ENCODE measurements around the gene CD209.
A peak's percentile ranks its signal among the peaks of the same experiment; 100 is the strongest.
"Not testable (repeated sequence)": the region's sequence is repeated elsewhere in the genome, so short reads cannot be mapped to it uniquely, and the experiment has no call there.

Gene CD209

DNA sequence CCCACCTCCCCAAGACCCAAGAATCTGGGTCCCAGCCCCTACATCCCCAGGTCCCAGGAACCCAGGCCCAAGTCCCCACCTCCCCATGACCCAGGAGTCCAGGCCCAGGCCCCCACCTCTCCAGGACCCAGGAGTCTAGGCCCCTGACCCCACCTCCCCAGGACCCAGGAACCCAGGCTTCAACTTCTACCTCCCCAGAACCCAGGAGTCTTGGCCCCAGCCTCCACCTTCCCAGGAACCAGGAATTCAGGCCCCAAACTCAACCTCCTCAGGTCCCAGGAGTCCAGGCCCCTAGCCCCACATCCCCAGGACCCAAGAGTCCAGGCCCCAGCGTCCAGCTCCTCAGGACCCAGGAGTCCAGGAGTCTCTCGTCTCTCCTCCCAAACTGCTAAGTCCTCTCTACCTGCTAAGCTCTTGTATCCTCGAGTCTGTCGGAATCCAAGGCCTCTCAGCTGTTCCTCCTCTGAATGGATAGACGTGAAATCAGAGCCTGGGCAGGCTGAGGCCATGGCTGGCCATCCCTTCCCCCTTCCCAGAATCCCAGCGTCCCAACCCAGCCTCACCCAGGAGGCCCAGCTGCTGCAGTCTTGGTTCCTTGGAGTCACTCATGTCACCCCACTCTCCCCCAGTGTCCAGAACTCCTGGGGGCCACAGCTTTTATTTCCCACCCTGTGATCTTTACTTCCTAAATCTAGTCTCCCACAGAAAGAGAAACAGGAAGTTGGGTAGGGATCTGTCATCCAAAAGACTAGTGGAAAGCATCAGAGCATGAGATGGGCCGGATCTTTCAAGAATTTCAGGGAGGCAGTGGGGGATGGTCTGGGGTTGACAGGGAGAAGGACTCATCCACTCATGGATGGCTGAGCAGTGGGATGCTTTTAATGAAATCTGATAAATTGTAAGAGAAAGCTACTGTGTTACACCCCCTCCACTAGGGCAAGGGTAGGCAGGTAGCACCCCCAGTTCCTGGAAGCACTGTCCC, at the start of gene CD209:
CD209 (minus strand) TSS at position 632 of the 982 bp plus-strand sequence; CDS start at position 609, 23 bp downstream.
- no peak for DNase-seq (ENCODE audit: low read depth)

GRCh38 chr19:7795555-7796161, 48.3 kb upstream of the CD209 start:
- DNase-seq (ENCODE audit: low read depth): no peak

GRCh38 chr19:7793493-7793892, 46.2 kb upstream of the CD209 start:
- no peak for DNase-seq (ENCODE audit: low read depth)

DNA sequence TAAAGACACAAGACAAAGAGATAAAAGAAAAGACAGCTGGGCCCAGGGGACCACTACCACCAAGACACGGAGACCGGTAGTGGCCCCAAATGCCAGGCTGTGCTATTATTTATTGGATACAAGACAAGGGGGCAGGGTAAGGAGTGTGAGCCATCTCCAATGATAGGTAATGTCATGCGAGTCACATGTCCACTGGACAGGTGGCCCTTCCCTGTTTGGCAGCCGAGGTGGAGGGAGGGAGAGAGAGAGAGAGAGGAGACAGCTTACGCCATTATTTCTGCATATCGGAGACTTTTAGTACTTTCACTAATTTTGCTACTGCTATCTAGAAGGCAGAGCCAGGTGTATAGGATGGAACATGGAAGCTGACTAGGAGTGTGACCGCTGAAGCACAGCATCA, 45.4 kb upstream of the CD209 start:
- not testable (repeated sequence) for DNase-seq (ENCODE audit: low read depth)

- DNase-seq (ENCODE audit: low read depth): no peak
Observed at GRCh38 chr19:7792281-7792680, 44.9 kb upstream of the CD209 start.

DNA sequence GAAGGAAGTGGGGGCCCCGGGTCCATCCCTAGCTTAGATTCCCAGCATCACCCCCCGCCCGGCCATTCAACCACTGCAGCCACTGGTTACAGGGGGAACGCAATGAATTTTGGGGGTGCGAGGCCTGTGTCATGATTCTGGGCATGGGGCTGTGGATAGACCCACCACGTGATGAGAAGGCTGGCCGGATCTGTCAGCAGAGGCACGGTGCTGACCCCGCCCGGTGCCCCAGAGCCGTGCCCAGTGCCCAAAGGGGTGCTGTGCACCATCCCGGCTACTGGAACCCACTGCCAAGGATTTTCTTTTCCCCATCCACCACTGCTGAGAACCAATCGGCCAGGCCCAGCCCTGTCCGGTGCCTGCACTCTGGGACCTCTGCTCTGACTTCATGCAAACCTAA, 43.1 kb upstream of the CD209 start:
- no peak for DNase-seq (ENCODE audit: low read depth)

- no peak for DNase-seq (ENCODE audit: low read depth)
Observed at GRCh38 chr19:7789447-7789846, 42.1 kb upstream of the CD209 start.

GRCh38 chr19:7788933-7789323, 41.6 kb upstream of the CD209 start:
- no peak for DNase-seq (ENCODE audit: low read depth)

DNA sequence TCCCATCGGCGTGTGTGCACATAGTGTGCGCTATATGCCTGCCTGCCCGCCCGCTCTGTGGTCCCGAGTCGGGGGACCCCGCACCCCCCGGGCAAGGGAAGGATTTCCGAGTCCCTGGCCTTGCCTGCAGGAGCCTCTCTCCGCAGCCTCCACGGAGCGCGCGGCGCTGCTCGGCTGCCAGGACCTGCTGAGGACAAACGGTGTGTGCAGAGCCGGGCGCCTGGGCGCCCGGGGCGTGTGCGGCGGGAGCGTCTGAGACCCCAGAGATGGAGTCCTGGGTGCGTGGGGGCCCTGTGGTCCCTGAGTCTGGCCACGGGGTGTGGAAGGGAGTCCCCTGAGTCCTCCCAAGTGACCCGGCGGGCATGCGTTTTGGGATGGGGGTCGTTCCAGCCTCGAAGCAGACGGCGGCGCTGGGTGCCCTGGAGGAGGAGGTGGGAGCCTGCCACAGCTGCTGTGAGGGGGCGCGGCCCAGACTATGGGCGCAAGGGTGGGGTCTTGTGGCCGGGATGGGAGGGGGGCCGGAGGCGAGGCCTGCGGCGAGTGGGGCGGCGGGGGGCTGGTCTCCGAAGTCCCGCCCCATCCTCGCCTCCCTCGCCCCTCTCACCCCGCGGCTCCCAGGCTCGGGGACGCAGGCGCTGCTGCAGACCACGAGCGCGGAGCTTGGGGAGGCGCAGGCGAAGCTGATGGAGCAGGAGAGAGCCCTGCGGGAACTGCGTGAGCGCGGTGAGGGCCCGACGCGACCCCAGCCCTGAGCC, 41.0 kb upstream of the CD209 start:
- no peak for DNase-seq (ENCODE audit: low read depth)

DNA sequence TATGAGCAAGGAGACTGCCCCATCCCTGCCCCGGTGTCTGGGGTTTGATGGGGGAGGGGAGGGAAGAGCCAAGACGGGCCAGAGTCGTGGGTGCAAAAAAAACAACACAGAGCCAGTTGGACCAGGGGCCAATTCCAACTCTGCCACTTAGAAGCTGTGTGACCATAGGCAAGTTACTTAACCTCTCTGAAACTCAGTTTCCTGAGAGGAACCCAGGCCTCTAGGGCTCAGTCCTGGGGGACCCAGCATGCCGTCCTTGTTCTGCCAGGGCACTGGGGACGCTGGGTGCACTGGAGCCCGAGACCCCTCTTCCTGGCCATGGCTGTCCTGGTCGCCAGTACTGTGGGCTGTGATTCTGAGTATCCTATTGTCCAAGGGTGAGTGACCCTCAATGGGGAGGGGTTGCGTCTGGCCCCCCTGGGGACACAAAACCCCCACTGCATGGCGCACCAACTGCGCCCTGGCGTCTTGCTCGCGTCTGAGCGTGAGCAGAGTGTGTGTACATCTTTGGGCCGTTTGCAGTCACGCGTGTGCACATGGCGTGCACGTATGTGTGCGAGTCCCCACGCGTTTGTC, 40.4 kb upstream of the CD209 start:
- no peak for DNase-seq (ENCODE audit: low read depth)

DNA sequence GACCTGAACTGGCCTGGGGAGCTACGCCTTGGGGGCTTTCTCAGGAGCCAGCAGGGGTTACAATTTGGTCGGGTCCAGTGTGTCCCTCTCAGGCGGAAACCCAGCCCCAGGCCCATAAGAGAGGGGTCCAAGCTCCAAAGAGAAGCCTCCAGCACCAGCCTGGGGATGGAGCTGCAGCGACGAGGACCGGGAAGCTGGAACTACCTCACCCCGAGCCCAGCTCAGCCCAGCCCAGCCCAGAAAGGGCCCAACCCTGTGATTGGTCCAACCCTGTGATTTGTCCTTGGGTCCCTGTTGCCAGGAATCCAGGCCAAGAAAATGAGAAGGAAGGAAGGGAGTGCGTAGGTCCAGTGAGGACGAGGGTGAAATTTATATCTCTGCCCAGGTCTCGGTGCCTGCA, 39.8 kb upstream of the CD209 start:
- no peak for DNase-seq (ENCODE audit: low read depth)

DNA sequence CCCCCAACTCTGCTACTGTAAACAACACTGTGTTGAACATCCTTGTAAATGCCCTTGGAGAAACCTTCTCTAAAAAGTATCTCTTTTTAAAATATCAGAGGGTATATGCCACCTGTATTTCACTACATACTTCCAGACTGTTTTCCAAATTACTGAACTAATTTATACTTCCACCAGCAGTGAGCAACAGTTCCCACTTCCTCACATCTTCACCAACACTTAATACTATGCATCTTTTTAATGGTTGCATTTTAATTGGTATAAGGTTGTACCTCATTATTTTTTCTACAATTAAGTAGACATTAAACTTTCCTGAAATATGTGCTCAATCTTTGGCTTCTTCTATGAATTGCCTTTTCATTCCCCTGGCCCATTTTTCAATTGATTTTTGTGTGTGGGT, 37.5 kb upstream of the CD209 start:
- no peak for DNase-seq (ENCODE audit: low read depth)

DNA sequence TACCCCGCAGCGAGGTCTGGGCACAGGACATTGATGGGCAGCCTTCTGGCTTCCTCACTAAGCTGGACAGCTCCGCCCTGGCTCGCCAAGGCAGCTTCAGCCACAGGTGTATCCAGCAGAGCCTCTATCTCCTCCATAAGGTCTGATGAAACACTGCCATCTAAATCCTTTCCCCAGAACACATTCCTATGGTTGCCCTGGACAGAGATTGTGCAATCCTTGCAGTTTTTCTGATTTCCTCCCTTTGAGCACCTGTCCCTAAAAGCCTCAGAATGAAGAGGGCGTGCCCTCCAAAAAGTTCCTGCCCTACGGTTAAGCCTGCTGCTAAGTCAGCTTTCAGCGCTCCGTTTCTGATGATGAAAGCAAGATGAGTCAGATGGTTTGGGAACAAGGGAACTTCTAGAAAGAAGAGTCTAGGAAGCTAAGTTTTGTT, 36.7 kb upstream of the CD209 start:
- peak; percentile 76 for DNase-seq (ENCODE audit: low read depth)

GRCh38 chr19:7781157-7781556, 33.8 kb upstream of the CD209 start:
- no peak for DNase-seq (ENCODE audit: low read depth)

DNA sequence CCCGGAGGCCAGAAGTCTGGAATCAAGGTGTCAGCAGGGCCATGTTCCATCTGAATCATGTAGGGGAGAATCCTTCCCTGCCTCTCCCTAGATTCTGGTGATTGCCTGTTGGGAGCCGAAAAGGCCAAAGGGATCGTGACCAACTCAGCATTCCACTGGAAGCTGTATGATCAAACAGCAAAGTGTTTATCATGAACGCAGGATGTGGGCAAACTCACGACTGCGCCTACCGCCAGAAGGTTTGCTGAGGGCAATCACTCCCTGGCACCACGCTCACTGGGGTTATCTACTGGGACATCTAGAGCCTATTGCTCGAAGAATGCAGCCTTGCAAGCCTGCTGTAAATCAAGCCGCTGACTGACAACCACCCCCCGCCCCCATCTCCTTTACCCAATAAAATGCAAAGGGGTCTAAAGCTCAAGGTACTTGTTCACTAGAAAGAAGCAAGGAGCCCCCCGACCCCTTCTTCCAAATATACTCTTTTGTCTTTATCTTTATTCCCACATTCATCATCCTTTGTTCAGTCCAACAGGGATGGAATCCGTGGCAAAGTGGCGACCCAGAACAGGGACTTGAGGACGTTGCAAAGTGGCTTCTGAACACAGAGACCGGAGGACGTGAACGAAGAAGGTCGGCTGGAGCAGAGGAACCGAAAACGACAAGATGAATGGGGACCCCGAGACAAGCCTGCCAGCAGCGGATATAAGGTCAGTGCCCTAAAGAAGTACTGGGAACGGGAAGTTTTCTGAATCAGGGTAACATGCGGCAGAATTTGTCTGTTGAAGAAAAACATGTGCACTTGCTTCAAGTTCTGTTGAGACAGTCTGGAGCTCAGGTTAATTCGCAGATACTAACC, 32.5 kb upstream of the CD209 start:
- DNase-seq (ENCODE audit: low read depth): no peak

- DNase-seq (ENCODE audit: low read depth): no peak
Observed at GRCh38 chr19:7778081-7778480, 30.7 kb upstream of the CD209 start.

- DNase-seq (ENCODE audit: low read depth): no peak
Observed at GRCh38 chr19:7775761-7776160, 28.4 kb upstream of the CD209 start.

DNA sequence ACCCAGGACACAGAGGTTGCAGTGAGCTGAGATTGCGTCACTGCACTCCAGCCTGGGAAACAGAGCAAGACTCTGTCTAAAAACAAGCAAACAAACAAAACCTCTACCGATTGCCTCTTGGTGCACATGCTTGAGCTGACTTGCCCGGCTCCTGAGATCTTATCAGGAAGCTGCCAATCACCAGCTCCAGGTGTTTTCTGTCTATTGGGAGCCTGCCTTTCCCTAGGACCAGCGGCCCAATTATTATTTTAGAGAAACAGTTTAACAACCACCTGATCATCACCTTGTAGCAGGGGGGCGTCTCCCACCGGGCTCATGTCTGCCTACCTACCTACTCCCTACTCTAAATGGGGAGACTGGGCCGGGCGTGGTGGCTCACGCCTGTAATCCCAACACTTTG, 26.5 kb upstream of the CD209 start:
- no peak for DNase-seq (ENCODE audit: low read depth)

- peak; percentile 62 for DNase-seq (ENCODE audit: low read depth)
Observed at GRCh38 chr19:7772752-7773291, 25.5 kb upstream of the CD209 start.

DNA sequence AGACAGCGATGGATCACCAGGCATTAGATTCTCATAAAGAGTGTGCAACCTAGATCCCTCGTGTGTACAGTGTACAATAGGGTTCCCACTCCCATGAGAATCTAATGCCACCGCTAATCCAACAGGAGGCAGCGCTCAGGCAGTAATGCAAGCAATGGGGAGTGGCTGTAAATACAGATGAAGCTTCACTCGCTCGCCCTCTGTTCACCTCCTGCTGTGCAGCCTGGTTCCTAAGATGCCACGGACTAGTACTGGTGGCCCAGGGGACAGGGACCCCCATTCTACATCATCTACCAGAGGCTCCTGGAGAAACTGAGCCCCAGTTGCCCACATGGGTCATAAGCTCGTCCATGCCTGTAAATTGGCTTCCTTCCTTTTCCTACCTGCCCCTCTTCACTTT, 23.7 kb upstream of the CD209 start:
- no peak for DNase-seq (ENCODE audit: low read depth)

DNA sequence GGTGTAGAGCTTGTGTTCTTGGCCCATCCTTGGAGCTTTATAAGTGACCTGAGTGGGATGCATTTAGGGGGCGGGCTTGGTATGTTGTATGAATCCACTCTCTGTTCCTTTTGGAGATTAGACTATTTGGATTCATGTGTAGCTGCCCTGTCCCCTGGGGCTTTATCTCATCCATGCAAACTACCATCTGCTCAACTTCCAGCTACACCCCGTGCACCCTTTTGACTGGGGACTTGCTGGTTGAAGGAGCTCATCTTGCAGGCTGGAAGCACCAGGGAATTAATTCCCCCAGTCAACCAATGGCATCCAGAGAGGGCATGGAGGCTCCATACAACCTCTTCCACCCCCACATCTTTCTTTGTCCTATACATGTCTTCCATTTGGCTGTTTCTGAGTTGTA, 21.8 kb upstream of the CD209 start:
- no peak for DNase-seq (ENCODE audit: low read depth)
